HepG2 (cell line): ENCODE measurements around the gene BSND.

Experiments
- CTCF ChIP-seq: sonication (generic); formaldehyde crosslinking; IDR thresholded peaks from 2 replicates; pipeline ENCODE4 v1.5.0; 2020; ENCODE audit warnings: mild to moderate bottlenecking, missing genetic modification reagents, moderate library complexity
- ETV6 ChIP-seq: sonication (generic); formaldehyde crosslinking; conservative IDR thresholded peaks from 2 replicates; pipeline ENCODE4 v1.4.0; 2020; ENCODE audit warnings: missing genetic modification reagents
- GTF2F1 ChIP-seq: fragments of 150-350 bp; IDR thresholded peaks from 2 replicates; pipeline ENCODE4 v1.6.1; 2014; ENCODE audit warnings: low read length
- TCF7 ChIP-seq: sonication (generic); IDR thresholded peaks from 2 replicates; pipeline ENCODE4 v1.6.1; 2016; ENCODE audit warnings: antibody characterized with exemption, low read depth
- ZBTB7A ChIP-seq: sonication (generic); formaldehyde crosslinking; IDR thresholded peaks from 2 replicates; pipeline ENCODE4 v1.8.0; 2022; ENCODE audit warnings: mild to moderate bottlenecking, missing genetic modification reagents
- ZFP36 ChIP-seq: fragments of 150-350 bp; IDR thresholded peaks from 2 replicates; pipeline ENCODE4 v1.6.1; 2018; ENCODE audit warnings: borderline replicate concordance, low read length, low read depth; ENCODE audit not compliant: partially characterized antibody
- TF ChIP-seq, protein P1 (sequence below), 2 experiments: IDR thresholded peaks; 2 replicates each; pipeline ENCODE4 v1.6.1; 2011 to 2012; ENCODE audit warnings: low read length in 2 of 2, borderline replicate concordance in 1 of 2, low read depth in 1 of 2, mild to moderate bottlenecking in 1 of 2, moderate library complexity in 1 of 2

DNA sequence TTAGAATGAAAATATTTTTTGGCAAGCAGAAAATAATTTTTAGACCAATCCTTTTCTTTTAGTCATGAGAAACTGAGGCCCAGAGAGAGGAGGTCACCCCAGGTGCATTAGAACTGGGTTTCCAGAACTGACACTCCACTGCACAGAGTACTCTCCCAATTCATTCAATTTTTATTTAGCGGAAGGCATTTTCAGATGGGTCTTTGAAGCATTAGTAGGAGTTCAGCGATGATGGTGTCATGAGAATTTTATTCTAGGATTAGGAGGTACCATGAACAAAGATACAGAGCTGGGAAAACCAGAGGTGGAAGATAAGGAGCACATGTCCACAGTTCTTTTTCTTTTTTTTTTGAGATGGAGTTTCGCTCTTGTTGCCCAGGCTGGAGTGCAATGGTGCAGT is 42.9 kb downstream of the BSND start:
- TF ChIP-seq CTCF (CRISPR knock-in tag) (no peak), ZBTB7A (CRISPR knock-in tag) (no peak), TCF7 (no peak), ZFP36 (no peak), ETV6 (CRISPR knock-in tag) (no peak), GTF2F1 (no peak)
- TF ChIP-seq, protein P1, sequence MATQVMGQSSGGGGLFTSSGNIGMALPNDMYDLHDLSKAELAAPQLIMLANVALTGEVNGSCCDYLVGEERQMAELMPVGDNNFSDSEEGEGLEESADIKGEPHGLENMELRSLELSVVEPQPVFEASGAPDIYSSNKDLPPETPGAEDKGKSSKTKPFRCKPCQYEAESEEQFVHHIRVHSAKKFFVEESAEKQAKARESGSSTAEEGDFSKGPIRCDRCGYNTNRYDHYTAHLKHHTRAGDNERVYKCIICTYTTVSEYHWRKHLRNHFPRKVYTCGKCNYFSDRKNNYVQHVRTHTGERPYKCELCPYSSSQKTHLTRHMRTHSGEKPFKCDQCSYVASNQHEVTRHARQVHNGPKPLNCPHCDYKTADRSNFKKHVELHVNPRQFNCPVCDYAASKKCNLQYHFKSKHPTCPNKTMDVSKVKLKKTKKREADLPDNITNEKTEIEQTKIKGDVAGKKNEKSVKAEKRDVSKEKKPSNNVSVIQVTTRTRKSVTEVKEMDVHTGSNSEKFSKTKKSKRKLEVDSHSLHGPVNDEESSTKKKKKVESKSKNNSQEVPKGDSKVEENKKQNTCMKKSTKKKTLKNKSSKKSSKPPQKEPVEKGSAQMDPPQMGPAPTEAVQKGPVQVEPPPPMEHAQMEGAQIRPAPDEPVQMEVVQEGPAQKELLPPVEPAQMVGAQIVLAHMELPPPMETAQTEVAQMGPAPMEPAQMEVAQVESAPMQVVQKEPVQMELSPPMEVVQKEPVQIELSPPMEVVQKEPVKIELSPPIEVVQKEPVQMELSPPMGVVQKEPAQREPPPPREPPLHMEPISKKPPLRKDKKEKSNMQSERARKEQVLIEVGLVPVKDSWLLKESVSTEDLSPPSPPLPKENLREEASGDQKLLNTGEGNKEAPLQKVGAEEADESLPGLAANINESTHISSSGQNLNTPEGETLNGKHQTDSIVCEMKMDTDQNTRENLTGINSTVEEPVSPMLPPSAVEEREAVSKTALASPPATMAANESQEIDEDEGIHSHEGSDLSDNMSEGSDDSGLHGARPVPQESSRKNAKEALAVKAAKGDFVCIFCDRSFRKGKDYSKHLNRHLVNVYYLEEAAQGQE (IDR thresholded peaks at IDR 0.05; ENCODE audit: borderline replicate concordance in 1 of 2, low read depth in 1 of 2, low read length in 2 of 2), result no peak
